IgD-negative memory B cell (primary cell): ENCODE data around the gene POLN. TPM values are rescaled to one million over a fixed set of nuclear protein-coding genes. Genes with fewer than 3 reads are reported as not detected.
"Not testable (repeated sequence)": the region's sequence is repeated elsewhere in the genome, so short reads cannot be mapped to it uniquely, and the experiment has no call there.

Experiments
- H3K27ac Mint-ChIP-seq, 3 donors: one replicate each; pipeline ENCODE4 v1.8.0; 2020 to 2022; ENCODE audit warnings: mild to moderate bottlenecking in 3 of 3, mixed read lengths in 3 of 3, moderate library complexity in 1 of 3
- H3K27me3 Mint-ChIP-seq: one replicate; pipeline ENCODE4 v1.8.0; 2021; ENCODE audit warnings: mixed read lengths
- H3K36me3 Mint-ChIP-seq: one replicate; pipeline ENCODE4 v1.8.0; 2020; ENCODE audit warnings: mild to moderate bottlenecking, mixed read lengths
- H3K4me1 Mint-ChIP-seq, 3 donors: one replicate each; pipeline ENCODE4 v1.8.0; 2020 to 2022; ENCODE audit warnings: mixed read lengths in 3 of 3, mild to moderate bottlenecking in 1 of 3
- H3K4me3 Mint-ChIP-seq, 4 donors: one replicate each; pipeline ENCODE4 v1.8.0; 2020 to 2022; ENCODE audit warnings: mild to moderate bottlenecking in 4 of 4, mixed read lengths in 4 of 4, moderate library complexity in 3 of 4
- H3K9me3 Mint-ChIP-seq, 3 donors: one replicate each; pipeline ENCODE4 v1.8.0; 2020 to 2021; ENCODE audit warnings: mixed read lengths in 3 of 3, mild to moderate bottlenecking in 1 of 3
- polyA plus RNA-seq: library from polyadenylated mRNA; unstranded; fragments of 300-500 nt; fragmentation: Illumina TruSeq; gene quantifications from one replicate; pipeline ENCODE4 v1.2.3, GENCODE V29; 2021

POLN gene
- polyA plus RNA-seq, 1 donor from 2014 or later = 0.09 TPM

GRCh38 chr4:2245057-2245786 lies 3.3 kb upstream of the POLN start:
- peak overlapping the region in 2 of 3 donors; percentile 26 to 50 for H3K27ac Mint-ChIP-seq
- no peaks in the 10 kb centered on the region for H3K36me3 Mint-ChIP-seq
- H3K4me1 Mint-ChIP-seq = peaks cover 11 to 27% (median 20%) of the 10 kb centered on the region in 3 donors
- H3K27me3 Mint-ChIP-seq = no peaks in the 10 kb centered on the region
- no peak overlapping the region for H3K4me3 Mint-ChIP-seq
- H3K9me3 Mint-ChIP-seq = no peaks in the 10 kb centered on the region

DNA sequence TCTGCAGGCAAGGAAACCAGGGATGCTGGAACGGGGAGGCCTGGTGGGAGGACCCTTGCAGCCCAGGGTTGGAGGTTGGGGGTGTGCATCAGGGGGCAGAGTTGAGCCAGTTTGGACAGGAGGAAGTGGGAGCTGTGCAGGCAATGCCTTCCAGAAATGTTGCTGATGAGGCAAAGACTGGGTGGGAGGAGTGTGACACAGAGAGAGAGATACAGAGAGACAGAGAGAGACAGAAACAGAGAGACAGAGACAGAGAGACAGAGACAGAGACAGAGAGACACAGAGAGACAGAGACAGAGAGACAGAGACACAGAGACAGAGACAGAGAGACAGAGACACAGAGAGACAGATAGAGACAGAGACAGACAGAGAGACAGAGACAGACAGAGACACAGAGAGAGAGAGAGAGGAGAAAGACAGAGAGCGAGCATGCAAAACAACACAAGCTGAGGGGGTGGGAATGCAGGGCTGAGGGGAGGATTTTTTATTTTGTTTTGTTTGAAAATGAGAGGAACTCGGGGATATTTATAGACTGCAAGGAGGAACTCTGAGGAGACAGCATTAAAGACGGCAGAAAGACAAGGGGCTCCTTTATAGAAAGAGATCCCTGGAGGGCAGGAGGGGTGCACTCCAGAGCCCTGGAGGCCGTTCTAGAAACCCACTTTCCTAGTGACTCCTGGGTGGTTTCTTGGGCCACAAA lies 1.9 kb upstream of the POLN start:
- H3K9me3 Mint-ChIP-seq = no peaks in the 10 kb centered on the region
- H3K27me3 Mint-ChIP-seq = no peaks in the 10 kb centered on the region
- H3K36me3 Mint-ChIP-seq = peaks cover under 1% of the 10 kb centered on the region
- H3K4me1 Mint-ChIP-seq = peaks cover 22 to 39% (median 31%) of the 10 kb centered on the region in 3 donors
- peak overlapping the region in 1 of 4 donors; percentile 48 for H3K4me3 Mint-ChIP-seq
- H3K27ac Mint-ChIP-seq = peak overlapping the region; percentile 73 to 89 (median 77)

- no peaks in the 10 kb centered on the region for H3K9me3 Mint-ChIP-seq
- peaks cover 29 to 48% (median 45%) of the 10 kb centered on the region in 3 donors for H3K4me1 Mint-ChIP-seq
- H3K27me3 Mint-ChIP-seq = no peaks in the 10 kb centered on the region
- H3K36me3 Mint-ChIP-seq = peaks cover 7% of the 10 kb centered on the region
- H3K4me3 Mint-ChIP-seq = peak overlapping the region; percentile 91 to 96 (median 94)
- H3K27ac Mint-ChIP-seq = peak overlapping the region; percentile 69 to 92 (median 88)
Observed at GRCh38 chr4:2241003-2241402, 918 bp downstream of the POLN start.

GRCh38 chr4:2236944-2237666 lies 4.8 kb downstream of the POLN start:
- H3K4me3 Mint-ChIP-seq = peak overlapping the region in 2 of 4 donors; percentile 30 to 40
- peaks cover 8% of the 10 kb centered on the region for H3K36me3 Mint-ChIP-seq
- peak overlapping the region in 1 of 3 donors; percentile 61 for H3K27ac Mint-ChIP-seq

GRCh38 chr4:2231082-2231481 lies 10.8 kb downstream of the POLN start:
- Mint-ChIP-seq H3K36me3 (peaks cover 2% of the 10 kb centered on the region), H3K4me1 (peaks cover 6 to 17% (median 6%) of the 10 kb centered on the region in 3 donors), H3K9me3 (no peaks in the 10 kb centered on the region), H3K4me3 (no peak overlapping the region), H3K27me3 (no peaks in the 10 kb centered on the region), H3K27ac (no peak overlapping the region)

More at GRCh38 chr4:2236944-2237666, 4.8 kb downstream of the POLN start:
- Mint-ChIP-seq H3K27me3 (no peaks in the 10 kb centered on the region), H3K4me1 (peaks cover 28 to 50% (median 40%) of the 10 kb centered on the region in 3 donors), H3K9me3 (no peaks in the 10 kb centered on the region)

GRCh38 chr4:2226261-2226660 lies 15.7 kb downstream of the POLN start:
- Mint-ChIP-seq H3K27me3 (no peaks in the 10 kb centered on the region), H3K36me3 (peaks cover 1% of the 10 kb centered on the region), H3K4me3 (no peak overlapping the region), H3K9me3 (no peaks in the 10 kb centered on the region), H3K27ac (no peak overlapping the region), H3K4me1 (no peaks in the 10 kb centered on the region)

DNA sequence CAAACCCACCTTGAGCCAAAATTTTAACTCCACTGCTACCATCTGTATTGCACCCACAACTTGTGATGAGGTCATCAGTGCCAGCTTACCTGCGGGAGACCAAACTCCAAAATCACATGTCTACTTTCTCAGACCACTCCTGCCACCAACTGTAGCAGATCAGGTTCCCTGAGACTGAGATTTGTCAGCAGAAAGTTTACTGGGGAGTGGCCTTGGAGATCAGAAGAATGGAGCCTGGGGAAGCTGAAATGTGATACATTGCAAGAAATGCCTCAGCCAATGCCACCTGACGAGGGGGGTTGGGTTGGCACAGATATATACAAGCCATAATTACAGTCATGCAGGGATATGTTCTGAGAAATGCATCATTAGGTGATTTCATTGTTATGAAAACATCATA lies 19.1 kb downstream of the POLN start:
- Mint-ChIP-seq H3K36me3 (peaks cover 1% of the 10 kb centered on the region), H3K9me3 (no peaks in the 10 kb centered on the region), H3K4me3 (no peak overlapping the region), H3K4me1 (peaks cover 0 to 5% (median 4%) of the 10 kb centered on the region in 3 donors), H3K27ac (peak overlapping the region in 1 of 3 donors; percentile 55), H3K27me3 (no peaks in the 10 kb centered on the region)

DNA sequence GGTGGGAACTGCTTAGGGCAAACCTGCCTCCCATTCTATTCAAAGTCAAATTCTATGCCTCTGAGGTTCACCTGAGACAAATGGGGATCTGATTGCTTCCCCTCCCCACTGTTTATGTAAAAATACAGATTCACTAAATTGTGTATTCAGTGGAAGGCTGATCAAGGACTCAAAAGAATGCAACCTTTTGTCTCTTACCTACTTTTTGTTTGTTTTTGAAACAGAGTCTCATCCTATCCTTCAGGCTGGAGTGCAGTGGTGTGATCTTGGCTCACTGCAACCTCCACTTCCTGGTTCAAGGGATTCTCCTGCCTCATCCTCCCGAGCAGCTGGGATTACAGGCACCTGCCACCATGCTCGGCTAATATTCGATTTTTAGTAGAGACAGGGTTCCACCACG lies 20.5 kb downstream of the POLN start:
- H3K9me3 Mint-ChIP-seq, H3K4me1 Mint-ChIP-seq, H3K27ac Mint-ChIP-seq, H3K36me3 Mint-ChIP-seq, H3K27me3 Mint-ChIP-seq, H3K4me3 Mint-ChIP-seq: not testable (repeated sequence)

DNA sequence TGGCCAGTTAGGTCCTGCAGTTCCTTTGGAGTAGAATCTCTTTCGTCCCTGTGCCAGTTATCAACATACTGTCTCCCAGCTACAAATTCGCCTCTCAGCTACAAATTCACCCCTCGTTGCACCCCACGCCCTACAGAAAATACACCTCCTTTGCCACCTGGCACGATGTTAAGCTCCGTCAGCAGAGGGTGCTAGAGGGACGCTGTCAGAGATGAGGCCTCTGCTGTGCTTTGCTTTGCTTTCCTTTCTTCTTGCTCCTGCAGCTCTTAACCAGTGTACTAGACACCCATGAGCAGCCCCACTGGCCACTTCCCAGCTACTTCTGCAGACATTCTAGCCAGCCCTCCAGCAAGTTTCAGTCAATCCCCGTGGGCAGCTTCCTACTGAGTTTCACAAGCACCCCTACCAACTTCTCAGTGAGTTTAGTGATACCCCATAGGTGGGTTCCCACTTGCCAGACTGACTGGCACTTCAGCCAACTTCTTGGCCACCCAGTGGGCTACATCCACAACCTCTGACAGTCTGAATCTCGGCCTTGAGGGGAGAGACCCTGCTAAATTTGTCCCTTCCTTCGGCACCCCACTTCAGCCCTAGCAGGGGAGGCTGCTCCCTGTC lies 21.8 kb downstream of the POLN start:
- Mint-ChIP-seq H3K9me3 (no peaks in the 10 kb centered on the region), H3K36me3 (no peaks in the 10 kb centered on the region), H3K27ac (no peak overlapping the region), H3K4me1 (peaks cover 0 to 5% (median 4%) of the 10 kb centered on the region in 3 donors), H3K4me3 (no peak overlapping the region), H3K27me3 (no peaks in the 10 kb centered on the region)

DNA sequence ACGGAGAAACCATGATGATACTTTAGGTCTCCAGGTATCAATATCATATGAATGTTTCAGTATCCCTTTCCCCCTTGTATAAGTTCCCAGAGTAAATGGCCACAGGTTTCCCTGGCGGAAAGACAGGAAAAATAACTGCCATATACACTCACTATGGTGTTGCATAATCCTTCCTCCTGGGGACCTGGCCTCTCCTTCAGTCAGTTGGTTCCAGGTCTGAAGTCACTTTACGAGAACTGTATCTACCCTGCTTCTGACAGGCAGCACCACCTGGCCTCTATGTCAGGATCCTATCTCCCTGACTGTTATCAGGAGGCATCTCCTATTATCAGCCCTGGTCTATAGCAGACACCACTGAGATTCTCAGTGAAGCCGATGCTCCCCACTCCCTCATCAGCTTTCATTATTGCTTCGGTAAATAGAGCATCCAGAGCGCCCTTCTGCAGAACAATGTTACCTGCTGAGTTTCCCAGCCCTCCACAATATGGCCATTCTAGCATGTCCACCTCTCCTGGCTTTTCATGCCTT lies 22.6 kb downstream of the POLN start:
- Mint-ChIP-seq H3K4me1 (peaks cover 0 to 5% (median 4%) of the 10 kb centered on the region in 3 donors), H3K27me3 (no peaks in the 10 kb centered on the region), H3K27ac (no peak overlapping the region), H3K9me3 (no peaks in the 10 kb centered on the region), H3K4me3 (no peak overlapping the region), H3K36me3 (no peaks in the 10 kb centered on the region)

DNA sequence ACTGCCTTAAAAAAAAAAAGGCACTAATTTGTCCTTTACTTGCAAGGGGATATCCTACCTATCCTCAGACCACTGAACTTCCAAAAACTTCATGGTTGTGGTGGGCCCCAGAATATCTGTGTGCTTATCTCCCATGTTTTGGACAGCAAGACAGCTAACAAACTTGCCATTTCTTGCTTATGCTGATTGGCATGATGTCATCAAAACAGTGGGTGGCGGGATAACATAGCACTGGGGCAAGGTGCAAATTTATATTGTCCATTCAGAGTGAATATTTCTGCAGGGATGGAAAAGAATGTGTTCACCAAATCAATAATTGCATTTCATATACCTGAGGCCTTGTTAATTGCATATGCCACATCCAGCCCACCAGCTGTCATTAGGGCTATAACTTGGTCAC lies 23.5 kb downstream of the POLN start:
- no peak overlapping the region for H3K4me3 Mint-ChIP-seq
- no peak overlapping the region for H3K27ac Mint-ChIP-seq
- peaks cover 0 to 5% (median 4%) of the 10 kb centered on the region in 3 donors for H3K4me1 Mint-ChIP-seq
- H3K9me3 Mint-ChIP-seq = no peaks in the 10 kb centered on the region
- H3K36me3 Mint-ChIP-seq = no peaks in the 10 kb centered on the region
- H3K27me3 Mint-ChIP-seq = no peaks in the 10 kb centered on the region

DNA sequence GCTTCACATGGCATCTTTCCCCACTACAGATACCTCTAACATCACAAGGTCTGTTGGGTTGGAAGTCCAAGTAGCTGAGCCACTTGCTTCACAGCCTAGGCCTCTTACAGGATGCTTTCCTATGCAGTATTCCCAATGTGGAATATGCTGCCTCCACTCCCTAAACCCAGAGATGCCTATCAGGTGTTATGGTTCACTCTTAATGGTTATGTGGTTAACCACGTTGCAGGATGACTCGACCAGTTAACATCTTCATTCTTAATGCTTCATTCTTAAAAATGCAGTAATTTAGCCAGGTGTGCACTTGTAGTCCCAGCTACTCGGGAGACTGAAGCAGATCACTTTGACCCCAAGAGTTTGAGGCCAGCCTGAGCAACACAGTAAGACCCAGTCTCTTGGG lies 24.2 kb downstream of the POLN start:
- H3K4me1 Mint-ChIP-seq = peaks cover 0 to 5% (median 4%) of the 10 kb centered on the region in 3 donors
- H3K36me3 Mint-ChIP-seq = no peaks in the 10 kb centered on the region
- no peaks in the 10 kb centered on the region for H3K9me3 Mint-ChIP-seq
- H3K27me3 Mint-ChIP-seq = no peaks in the 10 kb centered on the region
- no peak overlapping the region for H3K27ac Mint-ChIP-seq
- H3K4me3 Mint-ChIP-seq = no peak overlapping the region

DNA sequence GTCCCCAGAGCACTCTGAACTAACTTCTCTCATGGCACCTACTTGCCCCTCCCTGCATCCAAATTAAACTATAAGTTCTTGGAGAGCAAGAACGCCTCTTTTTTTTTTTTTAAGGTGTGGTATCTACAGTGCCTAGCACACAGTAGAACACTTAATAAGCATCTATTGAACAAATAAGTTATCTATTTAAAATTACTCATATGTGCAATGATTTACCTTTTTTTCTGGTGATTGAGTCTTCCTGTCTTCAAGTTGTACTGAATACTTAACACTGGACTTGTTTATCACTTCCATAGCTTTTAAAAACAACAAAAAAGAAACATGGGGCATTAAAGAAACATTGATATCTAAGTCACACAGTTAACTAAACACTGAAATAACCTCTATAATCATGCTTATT lies 29.1 kb downstream of the POLN start:
- H3K4me3 Mint-ChIP-seq = no peak overlapping the region
- no peaks in the 10 kb centered on the region for H3K9me3 Mint-ChIP-seq
- H3K36me3 Mint-ChIP-seq = no peaks in the 10 kb centered on the region
- H3K4me1 Mint-ChIP-seq = no peaks in the 10 kb centered on the region
- no peak overlapping the region for H3K27ac Mint-ChIP-seq
- no peaks in the 10 kb centered on the region for H3K27me3 Mint-ChIP-seq

- H3K36me3 Mint-ChIP-seq, H3K4me3 Mint-ChIP-seq, H3K27ac Mint-ChIP-seq, H3K4me1 Mint-ChIP-seq, H3K9me3 Mint-ChIP-seq, H3K27me3 Mint-ChIP-seq: not testable (repeated sequence)
Observed at GRCh38 chr4:2202789-2203188, 39.1 kb downstream of the POLN start.

GRCh38 chr4:2194496-2194895 lies 47.4 kb downstream of the POLN start:
- no peaks in the 10 kb centered on the region for H3K4me1 Mint-ChIP-seq
- no peak overlapping the region for H3K27ac Mint-ChIP-seq
- H3K9me3 Mint-ChIP-seq = peaks cover 0 to 1% (median 0%) of the 10 kb centered on the region in 3 donors
- H3K36me3 Mint-ChIP-seq = peaks cover 4% of the 10 kb centered on the region
- H3K27me3 Mint-ChIP-seq = no peaks in the 10 kb centered on the region
- no peak overlapping the region for H3K4me3 Mint-ChIP-seq
